ENCODE results near the gene NMRK2.

The NMRK2 gene

DNA sequence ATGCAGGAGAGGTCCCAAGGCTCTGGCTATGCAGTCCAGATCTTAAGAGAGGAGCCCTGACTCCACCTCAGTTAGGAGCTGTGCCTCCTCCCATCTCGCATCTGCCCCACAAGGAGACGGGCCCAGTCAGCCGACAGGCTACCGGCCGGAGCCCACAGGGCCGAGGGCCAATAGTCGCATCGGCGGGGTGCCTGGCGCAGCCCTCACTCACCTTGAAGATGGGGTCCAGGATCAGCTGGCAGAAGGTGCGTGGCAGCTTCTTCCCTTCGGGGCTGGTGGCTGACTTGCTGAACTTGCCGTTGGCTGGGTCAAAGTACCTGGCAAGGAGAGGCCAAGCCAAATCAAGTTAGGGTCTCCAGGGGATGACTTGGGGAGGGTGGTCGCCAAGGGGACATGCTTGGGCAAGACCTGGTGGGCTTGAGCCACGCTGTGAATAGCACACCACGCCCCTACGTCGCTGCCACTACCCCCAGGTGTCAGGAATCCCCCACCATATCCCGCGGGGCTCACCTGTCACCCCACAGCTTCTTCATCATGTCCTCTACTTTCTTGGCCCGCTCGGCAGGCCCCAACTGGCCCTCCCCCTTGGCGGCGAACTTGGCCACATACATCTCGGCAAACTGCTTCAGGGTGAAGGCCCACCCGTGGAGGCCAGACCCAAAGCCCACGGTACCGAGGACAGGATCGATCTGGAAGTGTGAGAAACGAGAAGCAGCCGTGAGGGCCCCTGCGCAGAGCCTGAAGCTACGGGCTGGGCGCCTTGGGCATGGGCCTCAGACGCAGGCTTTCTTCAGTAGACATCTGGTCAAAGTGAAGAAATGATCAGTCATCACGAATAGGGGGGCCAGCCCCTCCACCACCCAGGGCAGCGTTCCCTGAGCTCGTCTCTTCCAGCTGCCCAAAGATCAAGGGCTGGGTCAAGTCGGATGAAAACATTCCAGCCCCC lies 49.1 kb downstream of the NMRK2 start:
- DNase-seq, result no peak

DNA sequence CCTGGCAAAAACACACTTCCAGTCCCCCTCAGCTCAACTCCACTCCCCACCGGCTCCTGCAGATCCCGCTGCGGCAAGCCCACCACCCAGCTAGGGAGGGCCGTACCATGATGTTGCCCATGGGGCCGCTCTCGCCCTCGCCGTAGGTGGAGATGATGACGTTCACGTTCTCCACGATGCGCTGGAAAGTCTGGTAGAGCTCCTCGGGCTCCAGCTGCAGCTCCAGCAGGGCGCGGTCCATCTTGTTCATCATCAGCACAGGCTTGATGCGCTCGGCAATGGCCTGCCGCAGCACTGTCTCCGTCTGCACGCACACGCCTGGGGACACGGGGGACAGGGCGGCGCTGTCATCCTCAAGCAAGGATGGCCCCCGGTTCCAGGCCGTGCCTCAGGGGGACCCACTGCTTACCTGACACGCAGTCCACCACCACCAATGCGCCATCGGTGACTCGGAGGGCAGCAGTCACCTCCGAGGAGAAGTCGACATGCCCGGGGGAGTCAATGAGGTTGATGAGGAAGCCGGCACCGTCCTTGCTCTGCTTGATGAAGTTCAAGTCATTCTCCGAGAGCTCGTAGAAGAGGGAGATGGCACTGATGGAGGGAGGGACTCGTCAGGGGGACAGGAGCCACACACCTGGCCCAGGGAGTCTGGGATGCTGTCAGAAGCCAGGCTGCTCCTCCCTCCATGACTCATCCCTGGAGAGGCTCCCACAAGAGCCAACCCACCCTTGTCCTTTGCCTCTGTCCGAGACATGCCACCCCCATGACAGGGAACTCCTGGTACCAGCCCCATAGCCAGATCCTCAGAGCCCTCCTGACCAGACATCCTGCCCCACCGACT lies 50.1 kb downstream of the NMRK2 start:
- DNase-seq, result no peak

DNA sequence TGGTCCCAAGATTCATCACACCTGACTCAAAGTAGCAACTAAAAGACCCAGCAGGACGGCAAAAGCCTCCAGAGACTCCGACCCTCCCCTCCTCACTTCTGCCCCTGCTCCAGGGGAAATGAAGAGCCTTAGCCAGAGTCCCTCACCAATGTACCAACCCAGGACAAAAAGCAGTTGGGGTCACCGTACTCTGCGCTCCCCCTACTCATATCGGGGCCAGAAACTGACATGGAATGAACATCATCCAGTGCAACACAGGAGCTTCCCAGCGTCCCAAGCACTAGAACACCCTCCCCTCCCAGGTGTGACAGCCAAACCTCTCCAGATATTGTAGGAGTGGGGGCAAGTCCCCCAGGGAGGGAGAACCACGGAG lies 50.7 kb downstream of the NMRK2 start:
- DNase-seq, result no peak

DNA sequence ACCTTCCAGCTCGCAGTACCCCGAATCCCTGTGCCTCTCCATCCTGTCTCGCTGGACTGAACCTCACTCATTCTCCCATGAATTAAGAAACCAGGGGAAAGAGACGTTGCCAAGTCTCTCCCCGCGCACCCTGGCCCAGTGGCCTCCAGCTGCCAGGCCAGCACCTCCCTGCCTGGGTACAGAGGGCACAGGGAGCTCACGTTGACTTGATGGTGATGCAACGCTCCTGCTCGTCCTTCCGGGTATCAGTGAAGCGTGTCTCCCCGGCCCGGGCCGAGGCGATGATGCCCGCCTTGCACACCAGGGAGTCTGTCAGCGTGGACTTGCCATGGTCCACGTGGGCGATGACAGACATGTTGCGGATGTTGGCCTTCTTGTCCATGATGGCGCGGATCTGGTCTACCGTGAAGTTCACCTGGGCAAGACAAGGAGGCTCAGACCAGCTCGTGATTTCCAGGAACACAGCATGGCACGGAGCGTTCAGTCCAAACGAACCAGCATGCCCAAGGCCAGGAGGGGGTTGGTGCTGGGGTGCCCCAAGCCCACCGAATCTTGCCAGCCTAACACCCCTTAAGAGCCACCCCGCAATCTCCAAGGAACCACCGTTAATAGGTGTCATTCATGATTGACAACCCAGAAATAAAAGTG lies 51.2 kb downstream of the NMRK2 start:
- DNase-seq, result no peak

DNA sequence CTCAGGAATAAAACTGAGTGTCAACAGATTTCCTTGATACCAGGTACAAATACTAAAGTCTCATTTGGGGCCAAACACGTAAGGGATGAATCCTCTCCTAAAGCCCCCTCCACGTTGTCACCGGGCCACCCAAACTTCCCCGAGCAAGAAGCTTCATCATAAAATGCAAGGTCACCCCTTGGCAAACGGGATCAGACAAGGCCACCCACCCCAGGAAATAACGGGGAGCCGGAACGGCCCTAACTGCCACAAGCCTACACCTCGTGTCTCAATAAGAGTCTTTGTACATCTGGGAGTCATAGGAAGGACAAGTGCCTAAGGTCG lies 51.7 kb downstream of the NMRK2 start:
- no peak for DNase-seq

DNA sequence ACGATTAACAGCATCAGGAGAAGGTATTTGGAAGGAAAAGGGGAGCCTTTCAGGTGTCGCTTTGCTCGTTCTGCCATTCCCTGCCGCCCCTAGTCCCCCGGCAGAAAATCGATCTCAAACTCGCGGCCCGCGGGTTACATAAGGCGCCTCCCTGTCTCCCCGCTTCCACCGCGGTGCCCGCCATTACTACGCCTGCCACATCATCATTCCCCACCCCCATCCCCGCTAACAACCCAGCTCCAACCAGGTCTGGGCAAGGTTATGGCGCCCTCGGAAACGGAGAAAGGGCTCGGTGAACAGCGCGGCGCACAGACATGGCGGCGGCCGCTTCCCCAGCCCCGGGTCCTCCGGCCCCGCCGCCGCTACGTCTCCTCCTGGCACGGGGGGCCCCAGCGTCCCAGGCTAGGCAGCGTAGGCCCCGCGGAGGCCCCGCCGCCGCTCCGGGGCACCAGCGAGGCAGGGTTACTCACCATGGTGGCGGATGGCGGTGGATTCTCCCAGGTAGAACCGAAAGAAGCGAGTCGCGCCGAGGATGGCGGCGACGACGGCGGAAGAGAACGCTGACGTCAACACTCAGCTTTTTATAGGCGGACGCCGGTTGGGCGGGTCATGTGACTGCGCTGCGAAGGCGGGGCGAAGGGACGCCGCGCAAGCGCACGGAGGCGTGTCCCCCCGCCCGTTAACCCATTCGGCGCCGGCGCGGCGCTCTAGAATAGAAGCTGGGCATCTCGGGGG lies 52.2 kb downstream of the NMRK2 start, which contains the start of gene EEF2:
Gene EEF2 (minus strand): TSS at position 556 of the 735 bp plus-strand sequence. CDS start 83 bp downstream, at position 473.
- peak; percentile 91 for DNase-seq

DNA sequence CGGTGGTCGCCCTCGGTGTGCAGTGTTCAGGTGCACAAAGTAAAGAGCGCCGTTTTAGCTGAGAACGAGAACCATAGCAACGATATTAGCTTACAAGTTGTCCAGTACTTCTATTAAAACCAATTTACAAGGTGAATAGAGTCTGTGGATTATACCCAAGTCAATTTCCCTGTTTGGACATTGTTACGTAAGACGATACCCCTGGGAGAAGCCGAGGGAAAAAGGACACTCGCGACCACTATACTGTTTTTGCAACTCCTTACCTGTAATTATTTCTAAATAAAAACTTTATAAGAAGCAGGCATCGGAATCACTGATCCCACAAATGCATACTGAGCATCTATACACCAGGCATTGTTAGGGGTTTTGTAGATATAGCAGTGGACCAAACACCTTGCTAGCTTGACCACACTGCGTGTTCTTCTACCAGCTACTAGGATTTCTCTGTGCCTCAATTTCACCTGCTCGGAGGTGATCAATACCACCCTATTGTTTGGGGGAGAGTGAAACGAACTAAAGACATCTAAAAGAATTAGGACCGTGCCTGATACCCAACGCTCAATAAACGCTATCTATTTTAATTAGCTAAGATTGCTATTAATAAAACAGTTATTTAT lies 52.9 kb downstream of the NMRK2 start:
- no peak for DNase-seq

DNA sequence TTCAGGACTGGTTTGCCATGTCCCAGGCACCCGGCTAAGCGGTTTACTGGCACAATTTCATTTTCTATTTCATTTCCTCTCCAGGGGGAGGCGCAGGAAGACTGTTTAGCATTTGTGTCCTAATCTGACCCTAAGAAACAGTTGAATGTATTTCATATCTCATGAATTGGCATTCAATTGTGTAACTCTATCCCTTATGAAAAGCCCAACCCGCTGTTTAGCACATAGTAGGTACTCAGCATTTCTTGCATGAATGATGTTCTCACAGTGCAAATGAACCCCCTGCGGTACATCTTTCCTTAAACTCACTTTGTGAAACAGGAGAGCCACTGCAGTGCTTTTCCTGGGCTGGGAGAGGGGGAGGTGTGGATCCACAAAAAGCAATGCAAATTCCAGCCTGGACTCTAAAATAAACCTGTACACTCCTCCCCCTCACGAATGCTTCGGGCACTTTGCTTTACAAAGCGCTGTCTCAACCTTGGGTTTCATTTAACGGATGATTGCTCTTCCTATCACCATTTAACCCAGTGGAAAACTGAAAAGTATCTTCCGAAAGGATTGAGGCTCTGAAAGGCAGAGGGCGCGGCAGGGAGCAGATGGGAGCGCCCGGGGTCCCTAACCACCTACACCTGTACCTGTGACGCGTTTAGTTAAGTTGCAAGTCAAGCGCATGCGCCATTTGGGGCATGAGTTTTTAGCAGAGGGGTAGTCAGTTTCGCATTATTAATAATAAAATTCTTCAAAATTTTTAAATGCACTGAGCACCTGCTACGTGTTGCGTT lies 53.6 kb downstream of the NMRK2 start:
- DNase-seq, result peak; percentile 64

DNA sequence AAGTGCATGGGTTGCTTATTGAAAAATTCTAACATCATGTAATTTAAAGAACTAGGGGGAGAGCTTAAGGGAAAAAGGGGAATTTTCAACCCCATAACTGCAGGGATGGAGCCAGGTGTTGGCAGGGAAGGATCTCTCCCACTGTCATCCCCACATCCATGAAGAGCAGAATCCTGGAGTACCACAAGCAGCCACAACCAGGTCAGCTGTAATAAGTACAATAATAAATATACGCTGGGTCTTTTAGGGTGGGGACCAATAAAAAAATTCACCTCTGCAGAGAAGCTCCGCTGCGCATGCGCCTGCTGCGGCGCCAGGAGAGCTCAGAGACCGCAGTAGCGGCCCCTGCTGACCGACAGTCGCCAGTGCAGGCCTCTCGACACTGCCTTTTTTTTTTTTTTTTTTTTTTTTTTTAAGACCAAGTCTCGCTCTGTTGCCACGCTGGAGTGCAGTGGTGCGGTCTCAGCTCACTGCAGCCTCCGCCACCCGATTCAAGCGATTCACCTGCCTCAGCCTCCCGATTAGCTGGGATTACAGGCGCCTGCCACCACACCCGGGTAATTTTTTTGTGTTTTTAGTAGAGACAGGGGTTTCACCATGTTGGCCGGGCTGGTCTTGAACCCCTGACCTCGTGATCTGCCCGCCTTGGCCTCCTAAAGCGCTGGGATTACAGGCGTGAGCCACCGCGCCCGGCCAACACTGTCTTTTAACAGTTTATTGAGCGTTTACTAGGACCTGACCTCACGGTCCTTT lies 54.9 kb downstream of the NMRK2 start:
- peak; percentile 88 for DNase-seq

DNA sequence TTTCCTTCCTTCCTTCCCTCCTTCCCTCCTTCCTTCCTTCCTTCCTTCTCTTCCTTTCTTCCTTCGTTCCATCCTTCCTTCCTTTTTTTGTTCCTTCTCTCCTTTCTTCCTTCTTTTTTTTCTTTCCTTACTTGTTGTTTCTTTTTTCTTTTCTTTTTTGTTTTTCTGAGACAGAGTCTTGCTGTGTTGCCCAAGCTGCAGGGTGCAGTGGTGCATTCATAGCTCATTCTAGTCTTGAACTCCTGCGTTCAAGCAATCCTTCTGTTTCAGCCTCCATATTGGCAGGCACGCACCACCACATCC lies 57.9 kb downstream of the NMRK2 start:
- DNase-seq, result no peak
